H9 (cell line): ENCODE data around the gene MAD1L1. TPM values are rescaled to one million over a fixed set of nuclear protein-coding genes. Genes with fewer than 3 reads are reported as not detected.

Source experiments
- DNase-seq: peaks from one replicate; pipeline ENCODE4 v3.0.0-alpha.2; 2017
- H2AFZ ChIP-seq: one replicate; pipeline ENCODE4 v1.6.1; 2013; ENCODE audit warnings: mild to moderate bottlenecking, low read length, control low read depth, moderate library complexity
- H2AK5ac ChIP-seq: 2 replicates; pipeline ENCODE4 v1.6.1; 2013; ENCODE audit warnings: low read length, control low read depth, mixed read lengths; ENCODE audit not compliant: insufficient read length
- H2BK120ac ChIP-seq: one replicate; pipeline ENCODE4 v1.6.1; 2013; ENCODE audit warnings: low read depth, mild to moderate bottlenecking, low read length, control low read depth, inconsistent platforms; ENCODE audit not compliant: poor library complexity, severe bottlenecking
- H2BK12ac ChIP-seq: 2 replicates; pipeline ENCODE4 v1.6.1; 2013; ENCODE audit warnings: low read length, control low read depth, mixed read lengths, low read depth; ENCODE audit not compliant: insufficient read length
- H2BK15ac ChIP-seq: 2 replicates; pipeline ENCODE4 v1.6.1; 2013; ENCODE audit warnings: low read depth, low read length, control low read depth
- H2BK20ac ChIP-seq: one replicate; pipeline ENCODE4 v1.6.1; 2013; ENCODE audit warnings: low read depth, mild to moderate bottlenecking, low read length, control low read depth, inconsistent platforms; ENCODE audit not compliant: poor library complexity, severe bottlenecking
- H2BK5ac ChIP-seq: 2 replicates; pipeline ENCODE4 v1.6.1; 2013; ENCODE audit warnings: low read length, control low read depth, mixed read lengths; ENCODE audit not compliant: insufficient read length
- H3K14ac ChIP-seq: 2 replicates; pipeline ENCODE4 v1.6.1; 2013; ENCODE audit warnings: low read length, control low read depth; ENCODE audit not compliant: insufficient read depth
- H3K18ac ChIP-seq: 2 replicates; pipeline ENCODE4 v1.6.1; 2013; ENCODE audit warnings: low read depth, mild to moderate bottlenecking, mixed read lengths, low read length, control low read depth; ENCODE audit not compliant: insufficient read length
- H3K23ac ChIP-seq: 2 replicates; pipeline ENCODE4 v1.6.1; 2013; ENCODE audit warnings: low read length, control low read depth, mixed read lengths, low read depth; ENCODE audit not compliant: insufficient read length
- H3K23me2 ChIP-seq: 2 replicates; pipeline ENCODE4 v1.6.1; 2013; ENCODE audit warnings: low read depth, mild to moderate bottlenecking, mixed read lengths, low read length, control low read depth; ENCODE audit not compliant: insufficient read length, poor library complexity, severe bottlenecking
- H3K27ac ChIP-seq: 2 replicates; pipeline ENCODE4 v1.5.1; 2013; ENCODE audit warnings: low read length, control low read depth, mixed read lengths, low read depth; ENCODE audit not compliant: insufficient read length
- H3K27me3 ChIP-seq: 2 replicates; pipeline ENCODE4 v1.6.1; 2013; ENCODE audit warnings: low read length, control low read depth, inconsistent platforms; ENCODE audit not compliant: insufficient read depth
- H3K4ac ChIP-seq: 2 replicates; pipeline ENCODE4 v1.6.1; 2013; ENCODE audit warnings: low read depth, mild to moderate bottlenecking, control low read depth, inconsistent platforms, low read length, moderate library complexity
- H3K4me1 ChIP-seq: 2 replicates; pipeline ENCODE4 v1.6.1; 2013; ENCODE audit warnings: low read length, control low read depth, inconsistent platforms; ENCODE audit not compliant: insufficient read depth
- H3K4me2 ChIP-seq: 2 replicates; pipeline ENCODE4 v1.6.1; 2013; ENCODE audit warnings: low read length, control low read depth, mixed read lengths; ENCODE audit not compliant: insufficient read length, insufficient read depth
- H3K56ac ChIP-seq: 2 replicates; pipeline ENCODE4 v1.6.1; 2013; ENCODE audit warnings: low read depth, mild to moderate bottlenecking, mixed read lengths, low read length, control low read depth; ENCODE audit not compliant: insufficient read length
- H3K79me1 ChIP-seq: 2 replicates; pipeline ENCODE4 v1.6.1; 2013; ENCODE audit warnings: low read depth, mild to moderate bottlenecking, moderate library complexity, low read length, control low read depth, inconsistent platforms; ENCODE audit not compliant: insufficient read depth, poor library complexity, severe bottlenecking
- H3K79me2 ChIP-seq: 2 replicates; pipeline ENCODE4 v1.6.1; 2013; ENCODE audit warnings: low read length, control low read depth, inconsistent platforms; ENCODE audit not compliant: insufficient read depth
- H3K9ac ChIP-seq: 2 replicates; pipeline ENCODE4 v1.6.1; 2013; ENCODE audit warnings: low read length, control low read depth, mixed read lengths; ENCODE audit not compliant: insufficient read length; ENCODE audit errors: extremely low read depth
- H3K9me3 ChIP-seq: one replicate; pipeline ENCODE4 v1.6.1; 2013; ENCODE audit warnings: low read depth, low read length, inconsistent platforms; ENCODE audit not compliant: control insufficient read depth
- H3T11ph ChIP-seq: one replicate; pipeline ENCODE4 v1.6.1; 2013; ENCODE audit warnings: mild to moderate bottlenecking, low read length, control low read depth, inconsistent platforms
- H4K20me1 ChIP-seq: one replicate; pipeline ENCODE4 v1.6.1; 2013; ENCODE audit not compliant: control insufficient read depth, insufficient read length, insufficient read depth
- H4K5ac ChIP-seq: 2 replicates; pipeline ENCODE4 v1.6.1; 2013; ENCODE audit warnings: low read depth, mild to moderate bottlenecking, mixed read lengths, low read length, control low read depth; ENCODE audit not compliant: insufficient read length
- H4K8ac ChIP-seq: replicated peaks from 2 replicates; pipeline ENCODE4 v1.6.1; 2013; ENCODE audit warnings: low read length, control low read depth, mixed read lengths, low read depth; ENCODE audit not compliant: insufficient read length
- H4K91ac ChIP-seq: 2 replicates; pipeline ENCODE4 v1.6.1; 2013; ENCODE audit warnings: low read depth, mild to moderate bottlenecking, moderate library complexity, mixed read lengths, low read length, control low read depth; ENCODE audit not compliant: insufficient read length
- H3K27ac Mint-ChIP-seq, 3 experiments: 2 replicates in 2 of 3; 3 replicates in 1 of 3; pipeline ENCODE4 v1.8.0; 2020 to 2021; ENCODE audit warnings: mixed read lengths in 3 of 3, mild to moderate bottlenecking in 1 of 3, moderate library complexity in 1 of 3
- H3K27me3 Mint-ChIP-seq: 2 replicates; pipeline ENCODE4 v1.8.0; 2021; ENCODE audit warnings: low read depth, mild to moderate bottlenecking, moderate library complexity, mixed read lengths
- H3K36me3 Mint-ChIP-seq, 3 experiments: 2 replicates in 2 of 3; 3 replicates in 1 of 3; pipeline ENCODE4 v1.8.0; 2020 to 2021; ENCODE audit warnings: low read depth in 3 of 3, mixed read lengths in 3 of 3; ENCODE audit not compliant: insufficient read depth in 1 of 3
- H3K4me1 Mint-ChIP-seq, 2 experiments: 2 replicates each; pipeline ENCODE4 v1.8.0; 2020; ENCODE audit warnings: mixed read lengths in 2 of 2
- H3K4me3 Mint-ChIP-seq, 2 experiments: 2 replicates in 1 of 2; 3 replicates in 1 of 2; pipeline ENCODE4 v1.8.0; 2020 to 2021; ENCODE audit warnings: mild to moderate bottlenecking in 2 of 2, mixed read lengths in 2 of 2, moderate library complexity in 1 of 2
- H3K9me3 Mint-ChIP-seq, 2 experiments: 2 replicates in 1 of 2; 3 replicates in 1 of 2; pipeline ENCODE4 v1.8.0; 2020; ENCODE audit warnings: mild to moderate bottlenecking in 2 of 2, mixed read lengths in 2 of 2, moderate library complexity in 1 of 2
- CTCF ChIP-seq: fragments of 200-600 bp; sonication (generic); conservative IDR thresholded peaks from 3 replicates; pipeline ENCODE4 v1.8.0; 2021; ENCODE audit warnings: antibody characterized with exemption, mild to moderate bottlenecking
- WGBS: extraction: QIAGEN DNeasy Blood & Tissue Kit; methylation state at CpG from one replicate; pipeline ENCODE4 v1.1.7; 2013; ENCODE audit warnings: missing lambda C conversion rate, low lambda C conversion rate, mixed read lengths; ENCODE audit not compliant: insufficient read length; ENCODE audit errors: extremely low coverage; 5-methylcytosine and 5-hydroxymethylcytosine counted together
- total RNA-seq: library from RNA; stranded (reverse); gene quantifications from 2 replicates; pipeline ENCODE4 v1.2.1, GENCODE V29; 2021

The MAD1L1 gene
- total RNA-seq, 1 experiment from 2014 or later, result 39.0 TPM

- H3K27ac Mint-ChIP-seq, result no peak overlapping the region
- no CpG with 5 or more reads among the region's 26 CpGs for WGBS
- peaks cover 8 to 12% of the 10 kb centered on the region in 2 experiments for H3K9me3 Mint-ChIP-seq
- H3K4ac ChIP-seq, result no peak overlapping the region
- peaks cover 0 to 6% (median 0%) of the 10 kb centered on the region in 3 experiments; a peak in 4 of 7 replicates for H3K36me3 Mint-ChIP-seq
- H3K27ac ChIP-seq, result no peak overlapping the region
- H2BK15ac ChIP-seq, result no peak overlapping the region
- peaks cover 6 to 9% of the 10 kb centered on the region in 2 experiments for H3K4me1 Mint-ChIP-seq
- H2BK120ac ChIP-seq, result no peak overlapping the region
- H2BK20ac ChIP-seq, result no peak overlapping the region
- no peak overlapping the region for H4K91ac ChIP-seq
- H4K5ac ChIP-seq, result no peak overlapping the region
- H3K18ac ChIP-seq, result no peak overlapping the region
- no peak overlapping the region; a peak in 1 of 5 replicates for H3K4me3 Mint-ChIP-seq
- H3K23me2 ChIP-seq, result no peaks in the 10 kb centered on the region
- H3K56ac ChIP-seq, result no peak overlapping the region
- no peak for DNase-seq
- no peaks in the 10 kb centered on the region for H3K4me1 ChIP-seq
- no peak overlapping the region for H3K14ac ChIP-seq
- no peak overlapping the region for H2AFZ ChIP-seq
- H2BK12ac ChIP-seq, result no peak overlapping the region
- peaks cover 3% of the 10 kb centered on the region for H3K27me3 Mint-ChIP-seq
- H2BK5ac ChIP-seq, result no peak overlapping the region
- H3K4me2 ChIP-seq, result no peak overlapping the region
- no peak overlapping the region for H3K23ac ChIP-seq
- no peak for TF ChIP-seq CTCF
- no peaks in the 10 kb centered on the region for H3K79me1 ChIP-seq
- no peaks in the 10 kb centered on the region for H4K20me1 ChIP-seq
- no peak overlapping the region for H3K9ac ChIP-seq
- H3K27me3 ChIP-seq, result no peaks in the 10 kb centered on the region
- H3K9me3 ChIP-seq, result no peaks in the 10 kb centered on the region
- no peak overlapping the region for H3T11ph ChIP-seq
- H4K8ac ChIP-seq, result no peak overlapping the region
- no peaks in the 10 kb centered on the region for H3K79me2 ChIP-seq
- H2AK5ac ChIP-seq, result no peak overlapping the region
Measured at GRCh38 chr7:1807821-1808600, 424.7 kb downstream of the MAD1L1 start.
